T-helper 1 cell (primary cell): ENCODE data around the gene JAM3.

Source experiments
- DNase-seq, 5 donors: peaks; one replicate each; pipeline ENCODE4 v3.0.0-alpha.2; 2012 to 2020

The JAM3 gene

GRCh38 chr11:134039726-134040385 is 29.0 kb upstream of the JAM3 start:
- no peak for DNase-seq

GRCh38 chr11:134040386-134041302 is 28.2 kb upstream of the JAM3 start:
- DNase-seq: no peak

DNA sequence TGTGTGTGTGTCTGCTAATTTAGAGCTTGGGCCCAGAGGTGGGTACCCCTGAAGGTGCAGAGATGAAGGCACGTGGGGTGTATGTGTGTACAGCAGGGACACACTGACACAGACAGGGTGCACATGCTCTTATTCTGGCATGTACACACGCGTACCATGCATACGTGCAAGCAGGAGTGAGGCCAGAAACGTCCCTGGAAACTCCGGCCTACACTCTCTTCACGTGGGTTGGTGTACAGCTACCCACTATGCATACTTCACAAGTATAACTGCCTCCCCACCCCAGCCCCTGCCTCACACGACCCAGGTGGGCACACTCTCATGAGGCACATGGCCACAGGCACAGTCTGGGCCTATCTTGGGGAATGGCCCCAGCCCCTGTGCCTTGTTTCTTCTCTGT is 27.5 kb upstream of the JAM3 start:
- DNase-seq: no peak

GRCh38 chr11:134041791-134042696 is 26.8 kb upstream of the JAM3 start:
- no peak for DNase-seq

DNA sequence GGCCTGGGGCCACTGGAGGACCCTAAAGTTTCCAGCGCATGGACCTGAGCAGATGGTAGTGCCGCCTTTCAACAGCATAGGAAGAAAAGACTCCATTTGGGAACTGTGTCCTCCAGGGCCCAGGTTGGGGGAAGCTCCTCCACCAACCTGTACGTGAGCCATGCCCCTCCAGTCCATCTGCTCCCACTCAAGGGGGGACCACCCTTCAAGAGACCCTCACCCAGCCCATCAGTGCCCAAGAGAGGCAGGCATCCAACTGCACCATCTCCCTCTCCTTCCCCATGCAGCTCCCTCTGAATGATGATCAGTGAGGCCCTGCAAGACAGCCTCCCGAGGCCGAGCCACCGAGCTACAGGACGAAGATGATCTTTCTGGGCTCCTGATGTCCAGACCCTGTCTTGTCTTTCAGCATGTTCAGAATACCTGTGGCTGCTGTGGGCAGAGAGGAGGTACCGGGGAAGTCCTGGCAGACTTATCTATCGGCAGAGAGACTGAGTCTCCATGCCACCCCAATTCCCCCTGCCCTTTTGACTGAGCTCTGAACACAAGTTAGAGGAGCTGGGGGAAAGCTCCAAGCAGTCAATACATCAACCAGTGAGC is 25.0 kb upstream of the JAM3 start:
- DNase-seq: no peak

DNA sequence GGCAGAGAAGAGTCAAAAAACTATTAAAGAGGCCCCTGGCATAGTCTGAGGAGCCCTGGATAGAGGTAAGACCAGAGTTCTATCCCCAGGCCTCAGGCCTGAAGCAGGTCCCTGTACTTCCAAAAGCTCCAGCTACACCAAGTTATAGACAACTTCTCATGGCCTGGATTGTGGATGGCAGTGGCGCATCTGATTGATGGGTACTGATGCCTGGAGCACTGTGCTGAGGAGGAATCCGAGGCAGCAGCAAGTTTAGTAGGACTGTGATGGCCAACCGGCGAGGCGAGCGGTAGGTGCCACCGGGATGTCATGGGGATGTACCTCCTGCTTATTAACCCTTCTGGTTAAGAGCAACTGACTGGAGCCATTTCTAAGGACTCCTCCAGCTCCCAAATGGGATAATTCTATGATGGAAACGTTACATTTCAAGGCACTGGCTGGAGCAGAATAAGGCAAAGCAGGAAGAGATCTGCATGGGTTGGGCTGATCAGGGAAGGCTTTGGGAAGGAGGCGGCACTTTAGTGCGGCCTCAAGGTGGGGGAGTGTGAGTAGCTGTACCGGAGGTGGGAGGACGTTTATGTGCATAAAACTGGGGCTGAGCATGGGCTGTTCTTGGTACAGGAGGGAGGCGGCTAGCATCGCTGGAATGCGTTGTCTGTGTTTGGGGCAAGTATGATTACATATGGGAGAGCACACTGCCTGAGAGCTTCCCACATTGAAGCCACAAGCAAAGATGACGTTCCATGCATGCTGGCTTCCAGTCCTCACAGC is 24.2 kb upstream of the JAM3 start:
- no peak for DNase-seq

DNA sequence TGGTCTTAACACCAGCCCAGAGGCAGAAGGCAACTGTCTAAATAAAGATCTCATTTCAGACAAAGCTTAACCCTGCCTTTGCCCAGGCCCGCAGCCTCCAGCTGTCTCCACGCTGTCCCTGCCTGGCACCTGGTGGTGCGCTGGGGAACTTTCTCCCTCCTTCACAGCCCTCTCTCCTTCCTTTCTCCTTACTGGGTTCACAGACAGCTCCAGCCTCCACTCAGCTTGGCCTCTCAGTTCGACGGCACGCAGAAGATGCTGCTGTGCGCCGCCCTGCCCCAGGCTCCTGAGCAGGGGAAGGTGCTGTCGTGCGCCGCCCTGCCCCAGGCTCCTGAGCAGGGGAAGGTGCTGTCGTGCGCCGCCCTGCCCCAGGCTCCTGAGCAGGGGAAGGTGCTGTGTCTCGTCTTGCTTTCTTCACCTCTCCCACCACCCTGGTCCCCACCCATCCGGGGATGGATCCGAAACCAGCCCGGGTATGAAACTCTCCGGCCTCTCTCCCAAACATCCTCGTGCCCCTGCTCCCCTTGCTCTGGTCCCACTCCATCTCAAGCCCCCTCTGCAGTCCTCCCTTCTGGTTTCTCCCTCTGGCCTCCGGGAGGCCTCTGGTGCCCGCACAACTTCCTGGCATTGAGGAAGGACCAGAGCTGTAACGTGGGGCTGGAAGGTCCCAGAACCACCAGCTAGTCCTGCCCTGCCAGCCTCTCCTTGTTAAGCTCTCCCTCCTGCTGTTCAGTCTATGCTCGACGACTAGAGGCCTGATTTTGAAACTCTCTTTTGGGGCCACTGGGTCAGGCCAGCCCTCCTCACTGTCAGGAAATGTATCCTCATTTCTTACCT is 22.9 kb upstream of the JAM3 start:
- DNase-seq: peak in 1 of 5 donors; percentile 33

DNA sequence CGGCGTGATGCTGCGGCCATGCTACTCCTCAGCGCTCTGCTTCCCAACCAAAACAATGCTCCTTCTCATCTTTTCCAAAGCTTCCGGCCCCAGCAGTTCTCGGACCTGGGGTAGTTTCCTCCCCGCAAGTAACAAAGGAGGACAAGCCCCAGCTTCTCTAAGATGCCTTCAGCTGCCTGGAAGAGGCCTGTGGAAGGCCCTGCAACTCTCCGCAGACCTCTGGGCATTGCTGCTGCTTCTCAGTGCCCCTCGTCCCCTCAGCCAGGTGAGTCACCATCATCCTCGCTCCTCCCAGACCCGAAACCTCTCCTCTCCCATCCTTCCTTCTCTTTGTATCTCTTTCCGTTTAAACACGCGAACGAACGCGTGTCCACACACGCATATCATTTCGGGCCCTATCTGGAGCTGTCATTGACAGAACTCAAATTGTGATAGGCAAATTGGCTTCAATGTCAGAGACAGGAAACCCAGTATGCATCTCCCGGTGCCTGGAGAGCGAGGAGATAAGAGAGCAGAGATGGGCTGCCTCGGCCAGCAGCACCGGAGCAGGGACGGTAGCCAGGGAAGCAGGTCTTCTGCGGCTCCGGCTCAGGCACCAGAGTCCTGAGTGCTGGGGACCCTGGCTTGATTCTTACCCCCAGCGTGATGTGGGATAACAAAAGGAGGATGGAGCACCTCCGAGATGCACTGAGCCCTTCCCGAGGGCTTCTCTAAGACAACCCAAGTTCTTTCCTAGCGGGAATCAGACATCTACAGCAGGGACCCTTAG is 22.0 kb upstream of the JAM3 start:
- no peak for DNase-seq

GRCh38 chr11:134047586-134047999 is 21.3 kb upstream of the JAM3 start:
- no peak for DNase-seq

DNA sequence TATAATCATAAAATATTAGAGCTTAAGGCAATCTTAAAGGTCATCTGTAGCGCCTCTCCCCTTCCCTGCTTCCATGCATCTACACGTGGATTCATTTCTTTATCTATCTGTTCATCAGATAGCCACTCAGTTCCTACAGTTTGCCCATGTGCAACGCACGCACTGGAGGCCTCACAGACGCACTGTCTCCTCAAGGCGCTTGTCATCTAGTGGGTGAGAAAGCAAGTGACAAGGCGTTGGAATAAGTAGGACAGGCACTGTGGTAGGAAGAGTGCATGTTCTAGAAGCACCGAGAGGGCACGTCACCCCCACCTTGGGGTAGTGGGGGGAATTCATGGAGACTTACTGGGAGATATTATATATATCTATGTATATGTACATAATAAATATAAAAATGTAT is 20.8 kb upstream of the JAM3 start:
- no peak for DNase-seq

GRCh38 chr11:134049303-134049702 is 19.6 kb upstream of the JAM3 start:
- DNase-seq: no peak

DNA sequence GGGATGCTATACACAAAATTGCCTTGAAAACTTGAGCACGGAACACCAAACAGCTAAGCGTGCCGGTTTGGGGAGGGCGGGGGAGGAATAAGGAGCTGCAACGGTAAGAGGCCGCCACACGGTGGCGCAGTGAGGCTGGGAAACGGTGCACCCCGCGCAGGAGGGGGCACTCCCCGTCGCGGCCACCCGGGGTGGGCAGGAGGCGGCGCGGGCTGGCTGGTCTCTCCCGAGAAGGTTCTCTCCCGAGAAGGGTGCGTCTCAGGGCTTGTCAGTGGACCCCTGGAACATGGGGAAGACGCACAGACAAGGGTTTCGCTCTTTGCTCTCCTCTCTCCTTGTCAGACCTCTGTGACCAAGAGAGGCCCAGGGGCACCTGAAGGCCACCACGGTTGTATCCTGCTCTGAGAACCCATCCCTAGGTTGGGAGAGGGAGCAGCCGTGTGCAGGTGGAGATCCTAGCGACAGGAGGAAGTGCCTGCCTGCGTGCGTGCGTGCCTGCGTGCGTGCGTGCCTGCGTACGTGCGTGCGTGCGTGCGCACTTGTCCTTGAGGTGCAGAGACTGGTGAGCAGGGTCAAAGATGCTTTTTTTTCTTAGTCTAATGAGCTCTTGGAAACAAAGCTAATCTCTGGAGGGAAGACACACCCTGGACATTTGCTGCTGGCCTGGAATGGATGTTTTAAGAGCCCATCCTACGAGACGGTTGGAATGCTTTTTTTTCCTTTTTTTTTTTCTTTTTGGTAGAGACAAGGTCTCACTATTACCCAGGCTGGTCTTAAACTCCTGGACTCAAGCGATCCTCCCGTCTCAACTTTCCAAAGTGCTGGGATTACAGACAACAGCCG is 18.1 kb upstream of the JAM3 start:
- peak; percentile 46 to 68 (median 56) for DNase-seq

DNA sequence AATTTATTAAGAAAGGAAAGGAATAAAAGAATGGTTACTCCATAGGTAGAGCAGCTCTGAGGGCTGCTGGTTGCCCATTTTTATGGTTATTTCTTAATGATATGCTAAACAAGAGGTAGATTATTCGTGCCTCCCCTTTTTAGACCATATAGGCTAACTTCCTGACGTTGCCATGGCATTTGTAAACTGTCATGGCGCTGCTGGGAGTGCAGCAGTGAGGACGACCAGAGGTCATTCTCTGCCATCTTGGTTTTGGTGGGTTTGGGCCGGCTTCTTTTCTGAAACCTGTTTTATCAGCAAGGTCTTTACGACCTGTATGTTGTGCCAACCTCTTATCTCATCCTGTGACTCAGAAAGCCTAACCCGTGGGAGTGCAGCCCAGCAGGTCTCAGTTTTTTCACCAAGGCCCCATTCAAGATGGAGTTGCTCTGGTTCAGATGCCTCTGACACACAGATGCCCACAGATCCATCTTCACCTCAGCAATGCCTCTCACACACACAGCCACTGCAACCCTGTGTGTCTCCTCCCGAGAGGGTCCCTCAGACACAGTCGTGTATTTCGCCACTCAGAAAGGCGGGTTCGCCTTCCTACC is 16.4 kb upstream of the JAM3 start:
- no peak for DNase-seq

DNA sequence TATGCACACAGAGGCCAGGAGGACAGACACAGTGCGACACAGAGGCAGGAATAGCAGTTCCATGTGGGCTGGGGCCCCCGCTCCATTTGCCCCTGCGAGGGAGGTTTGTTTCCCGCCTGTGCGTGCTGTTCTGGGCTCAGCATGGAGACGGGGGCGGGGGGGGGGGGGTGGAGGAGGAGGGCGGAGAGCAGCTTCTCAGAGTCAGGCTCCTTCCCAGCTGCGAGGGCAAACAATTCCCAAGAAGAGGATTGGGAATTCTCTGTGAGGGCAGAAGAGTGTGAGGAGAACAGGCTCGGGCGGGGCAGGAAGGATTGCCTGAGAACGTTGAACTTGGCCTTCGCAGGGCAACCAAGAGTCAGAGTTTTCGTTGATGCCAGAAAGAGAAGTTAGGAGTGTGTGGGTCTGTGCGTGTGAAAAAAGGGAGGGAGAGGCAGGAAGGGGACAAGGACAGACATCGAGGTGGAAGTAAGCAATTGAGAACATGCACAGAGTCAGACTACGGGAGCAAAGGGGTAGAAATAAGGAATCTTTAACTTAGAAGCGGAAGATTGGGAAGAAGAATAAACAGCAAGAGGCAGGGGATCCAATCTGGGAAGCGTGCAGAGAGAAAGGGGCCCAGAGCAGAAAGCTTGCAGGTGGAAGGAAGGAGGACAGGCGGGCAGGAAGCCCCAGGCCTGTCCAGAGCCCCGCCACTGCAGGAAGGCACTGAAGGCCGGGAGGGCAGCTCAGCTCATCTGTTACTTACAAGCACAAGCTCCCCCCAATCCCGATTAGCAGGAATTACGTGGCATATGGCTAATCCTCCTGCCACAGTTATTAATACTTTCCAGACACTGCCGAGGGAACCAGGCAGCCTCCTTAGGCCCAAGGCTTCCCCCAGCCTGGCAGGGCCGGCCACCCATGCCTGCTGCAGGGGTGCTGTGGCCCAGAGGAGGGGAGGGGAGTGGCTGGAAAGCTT is 15.6 kb upstream of the JAM3 start:
- no peak for DNase-seq

DNA sequence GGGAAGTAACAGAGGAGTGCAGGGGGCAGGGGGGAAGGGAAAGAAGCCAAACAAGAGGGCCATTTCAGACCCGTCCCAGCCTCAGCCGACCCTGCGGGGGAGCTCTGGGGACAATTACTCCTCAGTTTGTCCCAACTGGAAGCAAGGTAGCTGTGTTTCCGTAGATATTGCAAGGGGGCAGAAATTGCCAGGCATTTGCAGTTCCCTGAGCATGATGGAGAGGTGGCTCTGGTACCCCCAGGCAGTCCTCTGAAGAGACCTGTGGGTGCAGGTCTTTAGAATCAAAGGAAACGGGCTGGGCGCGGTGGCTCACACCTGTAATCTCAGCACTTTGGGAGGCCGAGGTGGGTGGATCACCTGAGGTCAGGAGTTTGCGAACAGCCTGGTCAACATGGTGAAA is 13.8 kb upstream of the JAM3 start:
- DNase-seq: no peak

GRCh38 chr11:134060316-134060715 is 8.6 kb upstream of the JAM3 start:
- DNase-seq: no peak
